Measurements from ENCODE around the gene CILP. TPM values are rescaled to one million over a fixed set of nuclear protein-coding genes. Genes with fewer than 3 reads are reported as not detected.
"Not testable (repeated sequence)": the region's sequence is repeated elsewhere in the genome, so short reads cannot be mapped to it uniquely, and the experiment has no call there.

CILP gene
- total RNA-seq, 4 donors from 2014 or later, result 27.2 to 434 (median 75.3) TPM

DNA sequence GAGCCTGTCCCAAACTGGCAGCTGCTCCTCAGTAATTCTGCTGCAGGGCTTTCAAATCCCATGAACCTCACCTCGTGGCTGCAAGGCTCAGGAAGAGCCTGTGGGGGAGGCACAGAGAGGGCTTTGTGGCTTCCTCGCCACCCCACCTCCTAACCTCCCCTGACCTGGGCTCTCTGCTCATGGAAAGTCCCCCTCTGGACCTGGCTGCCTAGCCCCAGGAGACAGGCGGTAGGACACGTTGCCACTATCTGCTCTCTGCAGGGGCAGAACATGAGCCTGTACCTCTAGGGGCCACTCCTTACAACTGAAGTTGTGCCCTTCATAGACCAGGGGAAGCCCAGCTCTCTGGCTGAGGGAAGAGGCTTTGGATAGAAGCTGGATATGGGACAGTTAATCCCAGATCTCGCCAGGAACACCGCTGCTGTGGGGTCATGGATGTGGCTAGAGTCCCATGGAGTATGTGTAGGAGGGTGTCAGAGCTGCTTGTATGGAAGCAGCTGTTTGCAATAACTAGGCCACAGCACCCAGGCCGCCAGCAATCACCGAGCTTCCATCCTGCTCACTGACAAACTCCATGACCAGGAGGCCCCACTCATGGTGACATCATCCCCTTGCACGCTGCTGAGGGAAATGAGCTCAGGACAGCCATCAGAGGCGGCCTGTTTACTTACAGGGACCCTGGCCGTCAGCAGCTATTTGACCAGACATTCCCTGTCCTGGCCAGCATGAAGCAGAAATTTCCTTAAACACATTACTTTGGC lies 34.0 kb upstream of the CILP start:
- peak; percentile 55 for ATAC-seq (ENCODE audit: low FRiP score)
- no peak for DNase-seq (ENCODE audit: low spot score)
- TF ChIP-seq, protein P1, sequence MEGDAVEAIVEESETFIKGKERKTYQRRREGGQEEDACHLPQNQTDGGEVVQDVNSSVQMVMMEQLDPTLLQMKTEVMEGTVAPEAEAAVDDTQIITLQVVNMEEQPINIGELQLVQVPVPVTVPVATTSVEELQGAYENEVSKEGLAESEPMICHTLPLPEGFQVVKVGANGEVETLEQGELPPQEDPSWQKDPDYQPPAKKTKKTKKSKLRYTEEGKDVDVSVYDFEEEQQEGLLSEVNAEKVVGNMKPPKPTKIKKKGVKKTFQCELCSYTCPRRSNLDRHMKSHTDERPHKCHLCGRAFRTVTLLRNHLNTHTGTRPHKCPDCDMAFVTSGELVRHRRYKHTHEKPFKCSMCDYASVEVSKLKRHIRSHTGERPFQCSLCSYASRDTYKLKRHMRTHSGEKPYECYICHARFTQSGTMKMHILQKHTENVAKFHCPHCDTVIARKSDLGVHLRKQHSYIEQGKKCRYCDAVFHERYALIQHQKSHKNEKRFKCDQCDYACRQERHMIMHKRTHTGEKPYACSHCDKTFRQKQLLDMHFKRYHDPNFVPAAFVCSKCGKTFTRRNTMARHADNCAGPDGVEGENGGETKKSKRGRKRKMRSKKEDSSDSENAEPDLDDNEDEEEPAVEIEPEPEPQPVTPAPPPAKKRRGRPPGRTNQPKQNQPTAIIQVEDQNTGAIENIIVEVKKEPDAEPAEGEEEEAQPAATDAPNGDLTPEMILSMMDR (IDR thresholded peaks at IDR 0.05), result no peak

DNA sequence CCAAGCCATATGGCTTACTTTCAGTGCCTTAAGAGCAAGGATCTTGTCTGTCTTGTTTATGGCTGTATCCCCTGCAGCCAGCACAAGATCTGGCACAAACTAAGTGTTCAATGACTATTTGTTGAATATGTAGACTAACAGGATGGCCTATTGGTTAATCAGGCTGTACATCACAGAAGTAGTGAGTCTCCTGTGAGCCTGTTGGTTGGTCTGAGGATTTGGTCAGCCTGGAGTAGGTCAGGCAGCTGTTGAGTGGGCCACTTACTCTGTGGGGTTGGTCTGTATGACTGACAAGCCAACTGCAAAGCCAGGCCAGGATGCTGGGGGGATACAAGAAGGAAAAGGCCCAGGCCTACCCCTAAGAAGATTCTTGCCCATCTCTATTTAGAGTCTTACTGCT lies 33.4 kb upstream of the CILP start:
- DNase-seq (ENCODE audit: low spot score) (no peak), ATAC-seq (ENCODE audit: low FRiP score) (no peak)
- TF ChIP-seq, protein P1 (IDR thresholded peaks at IDR 0.05), result no peak

DNA sequence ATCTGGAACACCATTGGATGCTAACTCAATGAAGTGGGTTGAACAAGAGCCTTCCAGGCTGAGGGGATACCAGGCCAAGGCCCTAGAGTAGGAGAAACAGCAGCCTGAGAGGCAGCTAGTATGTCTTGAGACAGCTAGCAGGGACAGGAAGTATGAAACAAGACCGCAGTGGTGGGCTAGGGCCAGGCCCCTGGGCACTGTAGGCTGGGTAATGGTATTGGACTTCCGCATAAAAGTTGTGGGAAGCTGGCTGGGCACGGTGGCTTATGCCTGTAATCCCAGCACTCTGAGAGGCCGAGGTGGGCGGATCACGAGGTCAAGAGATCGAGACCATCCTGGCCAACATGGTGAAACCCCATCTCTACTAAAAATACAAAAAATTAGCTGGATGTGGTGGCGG lies 25.2 kb upstream of the CILP start:
- not testable (repeated sequence) for DNase-seq (ENCODE audit: low spot score); ATAC-seq (ENCODE audit: low FRiP score)

DNA sequence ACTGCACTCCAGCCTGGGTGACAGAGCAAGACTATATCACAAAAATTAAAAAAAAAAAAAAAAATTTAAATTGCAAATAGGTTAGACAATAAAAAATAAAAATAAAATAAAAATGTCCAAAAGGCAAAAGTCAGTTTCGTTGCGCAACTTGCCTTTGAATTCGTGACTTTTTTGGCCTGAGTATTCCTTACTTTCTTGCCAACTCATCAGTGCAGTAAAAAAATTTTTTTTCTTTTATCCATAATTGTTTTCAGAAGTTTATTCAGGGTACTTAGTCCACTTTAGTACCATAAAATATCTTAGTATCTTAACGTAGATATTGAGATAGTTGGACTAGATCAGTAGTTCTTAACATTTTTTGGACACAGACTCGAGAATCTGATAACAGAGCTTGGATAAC lies 22.4 kb upstream of the CILP start:
- TF ChIP-seq, protein P1 (IDR thresholded peaks at IDR 0.05), result no peak
- DNase-seq (ENCODE audit: low spot score), result no peak
- no peak for ATAC-seq (ENCODE audit: low FRiP score)

DNA sequence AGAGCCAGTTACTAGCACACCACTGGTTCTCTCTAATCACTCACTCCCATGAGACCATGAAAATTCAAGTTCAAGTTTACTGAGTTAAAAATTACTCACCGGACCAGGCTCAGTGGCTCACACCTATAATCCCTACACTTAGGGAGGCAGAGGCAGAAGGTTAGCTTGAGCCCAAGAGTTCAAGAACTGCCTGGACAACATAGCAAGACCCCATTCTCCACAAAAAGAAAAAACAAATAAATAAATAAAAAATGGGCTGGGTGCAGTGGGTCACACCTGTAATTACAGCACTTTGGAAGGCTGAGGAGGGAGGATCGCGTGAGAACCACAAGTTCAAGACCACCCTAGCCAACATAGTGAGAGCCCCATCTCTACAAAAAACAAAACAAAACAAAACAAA lies 21.2 kb upstream of the CILP start:
- TF ChIP-seq, protein P1 (IDR thresholded peaks at IDR 0.05), result no peak
- ATAC-seq (ENCODE audit: low FRiP score), result no peak
- no peak for DNase-seq (ENCODE audit: low spot score)

DNA sequence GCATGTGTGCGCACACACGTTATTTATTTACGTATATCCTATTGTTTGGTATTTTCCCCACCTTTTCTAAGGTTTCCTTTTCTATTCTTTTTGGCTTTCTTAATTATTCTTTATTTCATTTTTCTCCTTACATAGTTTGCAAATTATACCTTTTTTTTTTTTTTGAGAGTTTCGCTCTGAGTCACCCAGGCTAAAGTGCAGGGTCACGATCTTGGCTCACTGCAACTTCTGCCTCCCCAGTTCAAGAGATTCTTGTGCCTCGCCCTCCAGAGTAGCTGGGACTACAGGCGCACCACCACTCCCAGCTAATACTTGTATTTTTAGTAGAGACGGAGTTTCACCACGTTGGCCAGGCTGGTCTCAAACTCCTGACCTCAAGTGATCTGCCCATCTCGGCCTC lies 20.0 kb upstream of the CILP start:
- TF ChIP-seq, protein P1 (IDR thresholded peaks at IDR 0.05), result no peak
- ATAC-seq (ENCODE audit: low FRiP score) (no peak), DNase-seq (ENCODE audit: low spot score) (no peak)

DNA sequence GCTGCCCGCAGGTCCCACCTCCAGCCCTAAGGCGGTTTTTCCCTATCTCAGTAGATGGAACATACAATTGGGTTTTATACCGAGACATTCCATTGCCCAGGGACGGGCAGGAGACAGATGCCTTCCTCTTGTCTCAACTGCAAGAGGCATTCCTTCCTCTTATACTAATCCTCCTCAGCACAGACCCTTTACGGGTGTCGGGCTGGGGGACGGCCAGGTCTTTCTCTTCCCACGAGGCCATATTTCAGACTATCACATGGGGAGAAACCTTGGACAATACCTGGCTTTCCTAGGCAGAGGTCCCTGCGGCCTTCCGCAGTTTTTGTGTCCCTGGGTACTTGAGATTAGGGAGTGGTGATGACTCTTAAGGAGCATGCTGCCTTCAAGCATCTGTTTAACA lies 15.6 kb upstream of the CILP start:
- not testable (repeated sequence) for DNase-seq (ENCODE audit: low spot score); ATAC-seq (ENCODE audit: low FRiP score)

DNA sequence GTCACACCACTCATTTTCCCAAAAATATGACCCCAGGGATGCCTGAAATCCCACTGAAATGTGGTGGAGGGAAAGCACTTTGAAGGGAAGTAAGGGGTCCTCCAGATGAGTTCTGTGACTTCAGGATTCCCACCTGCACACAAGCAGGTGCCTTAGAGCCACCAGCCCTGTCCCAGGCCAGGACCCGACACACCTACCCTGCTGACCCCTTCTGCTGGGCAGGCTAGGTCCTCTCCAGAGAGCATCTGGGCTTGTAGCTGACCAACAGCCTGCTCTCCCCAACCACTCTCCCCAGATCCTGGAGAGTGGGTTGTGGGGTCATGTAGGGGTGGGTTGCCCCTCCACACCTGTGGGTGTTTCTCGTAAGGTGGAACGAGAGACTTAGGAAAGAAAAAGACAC lies 14.9 kb upstream of the CILP start:
- TF ChIP-seq, protein P1 (IDR thresholded peaks at IDR 0.05), result no peak
- ATAC-seq (ENCODE audit: low FRiP score) (no peak), DNase-seq (ENCODE audit: low spot score) (no peak)

Measured in omental fat pad (tissue), 4 donors.